Osteoblast (primary cell): ENCODE results near the gene CHM. TPM values are rescaled to one million over a fixed set of nuclear protein-coding genes. Genes with fewer than 3 reads are reported as not detected.
"Not testable (repeated sequence)": the region's sequence is repeated elsewhere in the genome, so short reads cannot be mapped to it uniquely, and the experiment has no call there.

Experiments
- DNase-seq: peaks from one replicate; pipeline ENCODE4 v3.0.0; 2011; ENCODE audit warnings: low spot score, mixed read lengths; ENCODE audit not compliant: insufficient read length; ENCODE audit errors: missing footprints
- H2AFZ ChIP-seq: 2 replicates; pipeline ENCODE4 v1.6.0; 2011; ENCODE audit warnings: mild to moderate bottlenecking, low read length
- H3K27ac ChIP-seq: 2 replicates; pipeline ENCODE4 v1.5.1; 2011; ENCODE audit warnings: mild to moderate bottlenecking, low read depth, low read length, moderate library complexity
- H3K27me3 ChIP-seq: 2 replicates; pipeline ENCODE4 v1.6.0; 2012; ENCODE audit warnings: mild to moderate bottlenecking, control low read depth, inconsistent platforms, low read length, moderate library complexity; ENCODE audit not compliant: insufficient read depth
- H3K36me3 ChIP-seq: 2 replicates; pipeline ENCODE4 v1.5.1; 2011; ENCODE audit warnings: mild to moderate bottlenecking, low read length, control low read depth, moderate library complexity; ENCODE audit not compliant: insufficient read depth
- H3K4me1 ChIP-seq: 2 replicates; pipeline ENCODE4 v1.5.1; 2011; ENCODE audit warnings: mild to moderate bottlenecking, low read length, control low read depth, moderate library complexity; ENCODE audit not compliant: insufficient read depth
- H3K4me2 ChIP-seq: 2 replicates; pipeline ENCODE4 v1.6.0; 2011; ENCODE audit warnings: mild to moderate bottlenecking, low read length; ENCODE audit not compliant: insufficient read depth
- H3K4me3 ChIP-seq: fragments of 200-600 bp; sonication (generic); 3 replicates; pipeline ENCODE4 v1.5.1; 2012; ENCODE audit warnings: mild to moderate bottlenecking, low read length, inconsistent platforms; ENCODE audit not compliant: insufficient read depth
- H3K79me2 ChIP-seq: 2 replicates; pipeline ENCODE4 v1.6.0; 2012; ENCODE audit warnings: mild to moderate bottlenecking, low read length, control low read depth, inconsistent platforms; ENCODE audit not compliant: insufficient read depth
- H3K9me3 ChIP-seq: 2 replicates; pipeline ENCODE4 v1.5.1; 2011; ENCODE audit warnings: low read depth, low read length, control low read depth
- H4K20me1 ChIP-seq: 2 replicates; pipeline ENCODE4 v1.6.0; 2012; ENCODE audit warnings: mild to moderate bottlenecking, low read length, control low read depth; ENCODE audit not compliant: insufficient read depth
- total RNA-seq: library from RNA; depleted of rRNA; stranded (reverse); fragments of >200 nt; gene quantifications from 2 replicates; pipeline ENCODE4 v1.2.3, GENCODE V29; 2012
- TF ChIP-seq, protein P1 (sequence below): IDR thresholded peaks from 2 replicates; pipeline ENCODE4 v1.5.1; 2011; ENCODE audit warnings: mild to moderate bottlenecking, low read depth, low read length, moderate library complexity; ENCODE audit errors: extremely low read depth

Gene CHM
- total RNA-seq, 1 donor: 25.3 TPM

DNA sequence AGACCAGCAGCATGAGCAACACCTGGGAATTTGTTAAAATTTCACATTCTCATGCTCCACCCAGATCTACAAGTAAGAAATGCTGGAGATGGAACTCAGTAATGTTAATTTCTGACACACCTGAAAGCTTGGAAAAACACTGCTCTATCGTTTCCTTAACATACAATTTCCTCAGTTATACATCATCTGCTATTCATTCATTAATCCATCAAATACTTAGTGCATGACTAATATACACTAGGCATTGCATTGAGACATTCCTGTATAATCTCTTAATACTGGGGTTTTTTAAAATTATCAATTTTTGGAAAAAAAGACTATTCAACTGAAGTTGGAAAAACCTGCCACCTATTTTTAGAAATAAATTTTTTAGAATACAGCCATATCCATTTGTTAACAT, 106.1 kb downstream of the CHM start:
- TF ChIP-seq, protein P1, sequence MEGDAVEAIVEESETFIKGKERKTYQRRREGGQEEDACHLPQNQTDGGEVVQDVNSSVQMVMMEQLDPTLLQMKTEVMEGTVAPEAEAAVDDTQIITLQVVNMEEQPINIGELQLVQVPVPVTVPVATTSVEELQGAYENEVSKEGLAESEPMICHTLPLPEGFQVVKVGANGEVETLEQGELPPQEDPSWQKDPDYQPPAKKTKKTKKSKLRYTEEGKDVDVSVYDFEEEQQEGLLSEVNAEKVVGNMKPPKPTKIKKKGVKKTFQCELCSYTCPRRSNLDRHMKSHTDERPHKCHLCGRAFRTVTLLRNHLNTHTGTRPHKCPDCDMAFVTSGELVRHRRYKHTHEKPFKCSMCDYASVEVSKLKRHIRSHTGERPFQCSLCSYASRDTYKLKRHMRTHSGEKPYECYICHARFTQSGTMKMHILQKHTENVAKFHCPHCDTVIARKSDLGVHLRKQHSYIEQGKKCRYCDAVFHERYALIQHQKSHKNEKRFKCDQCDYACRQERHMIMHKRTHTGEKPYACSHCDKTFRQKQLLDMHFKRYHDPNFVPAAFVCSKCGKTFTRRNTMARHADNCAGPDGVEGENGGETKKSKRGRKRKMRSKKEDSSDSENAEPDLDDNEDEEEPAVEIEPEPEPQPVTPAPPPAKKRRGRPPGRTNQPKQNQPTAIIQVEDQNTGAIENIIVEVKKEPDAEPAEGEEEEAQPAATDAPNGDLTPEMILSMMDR: no peak
- no peaks in the 10 kb centered on the region for H3K4me1 ChIP-seq
- no peak for DNase-seq
- peaks cover under 1% of the 10 kb centered on the region for H3K9me3 ChIP-seq
- no peaks in the 10 kb centered on the region for H3K79me2 ChIP-seq
- H3K4me3 ChIP-seq: no peak overlapping the region
- no peak overlapping the region for H2AFZ ChIP-seq
- H4K20me1 ChIP-seq: no peaks in the 10 kb centered on the region
- H3K4me2 ChIP-seq: no peak overlapping the region
- no peaks in the 10 kb centered on the region for H3K27me3 ChIP-seq
- H3K36me3 ChIP-seq: no peaks in the 10 kb centered on the region
- no peak overlapping the region for H3K27ac ChIP-seq

DNA sequence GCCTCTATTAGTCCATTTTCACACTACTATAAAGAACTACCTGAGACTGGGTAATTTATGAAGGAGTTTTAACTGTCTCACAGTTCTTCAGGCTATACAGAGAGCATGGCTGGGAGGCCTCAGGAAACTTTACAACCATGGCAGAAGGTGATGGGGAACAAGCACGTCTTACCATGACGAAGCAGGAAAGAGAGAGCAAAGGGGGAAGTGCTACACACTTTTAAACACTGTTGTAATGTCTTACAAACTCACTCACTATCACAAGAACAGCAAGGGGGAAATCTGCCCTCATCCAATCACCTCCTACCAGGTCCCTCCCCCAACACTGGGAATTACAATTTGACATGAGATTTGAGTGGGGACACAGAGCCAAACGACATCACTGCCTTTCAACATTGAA, 107.4 kb downstream of the CHM start:
- H3K27me3 ChIP-seq, H3K36me3 ChIP-seq, H3K4me2 ChIP-seq, H4K20me1 ChIP-seq, DNase-seq, H3K79me2 ChIP-seq, H3K4me1 ChIP-seq, H3K4me3 ChIP-seq, H3K27ac ChIP-seq, H3K9me3 ChIP-seq, H2AFZ ChIP-seq: not testable (repeated sequence)

DNA sequence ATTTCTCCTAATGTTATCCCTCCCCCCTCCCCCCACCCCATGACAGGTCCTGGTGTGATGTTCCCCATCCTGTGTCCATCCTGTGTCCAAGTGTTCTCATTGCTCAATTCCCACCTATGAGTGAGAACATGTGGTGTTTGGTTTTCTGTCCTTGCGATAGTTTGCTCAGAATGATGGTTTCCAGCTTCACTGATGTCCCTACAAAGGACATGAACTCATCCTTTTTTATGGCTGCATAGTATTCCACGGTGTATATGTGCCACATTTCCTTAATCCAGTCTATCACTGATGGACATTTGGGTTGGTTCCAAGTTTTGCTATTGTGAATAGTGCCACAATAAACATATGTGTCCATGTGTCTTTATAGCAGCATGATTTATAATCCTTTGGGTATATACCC, 113.0 kb downstream of the CHM start:
- not testable (repeated sequence) for H3K27me3 ChIP-seq, H3K9me3 ChIP-seq, H3K27ac ChIP-seq, H3K36me3 ChIP-seq, DNase-seq, H3K4me2 ChIP-seq, H2AFZ ChIP-seq, H3K4me3 ChIP-seq, H3K79me2 ChIP-seq, H4K20me1 ChIP-seq, H3K4me1 ChIP-seq

DNA sequence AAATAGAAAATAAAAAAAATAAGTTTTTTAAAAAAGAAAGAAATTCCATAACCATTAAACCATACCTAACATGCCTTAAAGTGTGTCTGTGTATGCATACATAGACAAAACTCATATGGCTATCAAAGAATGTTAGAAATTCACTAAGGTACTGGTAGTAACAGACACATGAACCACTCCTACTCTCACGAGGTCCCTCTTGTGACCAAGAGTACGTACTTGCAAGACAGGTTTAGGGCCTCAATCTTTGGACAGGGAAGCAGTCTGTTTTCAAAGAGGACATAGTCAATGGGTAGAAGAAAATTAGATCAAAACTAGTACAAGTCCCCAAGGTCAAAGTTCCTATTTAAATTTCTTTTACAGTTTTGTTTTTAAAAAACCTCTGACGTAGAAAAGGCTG, 117.3 kb downstream of the CHM start:
- Histone ChIP-seq H3K27me3 (no peaks in the 10 kb centered on the region), H4K20me1 (no peaks in the 10 kb centered on the region), H3K27ac (no peak overlapping the region), H3K9me3 (no peaks in the 10 kb centered on the region), H3K4me3 (no peak overlapping the region), H2AFZ (no peak overlapping the region), H3K36me3 (no peaks in the 10 kb centered on the region), H3K4me2 (no peak overlapping the region), H3K79me2 (no peaks in the 10 kb centered on the region), H3K4me1 (no peaks in the 10 kb centered on the region)
- DNase-seq: no peak
- TF ChIP-seq, protein P1: no peak

DNA sequence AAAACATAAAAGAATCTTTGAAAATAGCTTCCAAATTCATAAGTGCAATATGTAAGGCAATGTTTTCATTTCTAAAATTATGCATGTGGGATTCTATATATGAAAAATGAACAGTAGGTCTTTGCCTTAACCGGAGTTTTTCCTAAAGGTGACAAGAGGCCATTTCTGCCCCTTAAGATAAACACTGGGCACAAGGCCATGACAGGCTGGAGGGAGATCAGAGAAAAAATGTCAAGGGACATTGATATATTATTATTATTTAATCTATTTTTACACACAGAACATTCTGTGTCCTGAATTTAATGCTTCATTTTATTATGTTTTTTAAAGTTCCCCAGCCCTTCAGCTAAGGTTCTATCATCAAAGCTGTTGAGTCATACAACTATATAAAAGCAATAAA, 118.8 kb downstream of the CHM start:
- Histone ChIP-seq H3K27me3 (no peaks in the 10 kb centered on the region), H2AFZ (no peak overlapping the region), H3K36me3 (no peaks in the 10 kb centered on the region), H3K27ac (no peak overlapping the region), H3K4me2 (no peak overlapping the region), H3K4me1 (no peaks in the 10 kb centered on the region), H4K20me1 (peaks cover 7% of the 10 kb centered on the region), H3K4me3 (no peak overlapping the region), H3K79me2 (no peaks in the 10 kb centered on the region), H3K9me3 (no peaks in the 10 kb centered on the region)
- peak; percentile 36 for DNase-seq
- TF ChIP-seq, protein P1: no peak
